HFFc6 (cell line): ENCODE results near the gene PTPN2. TPM values are rescaled to one million over a fixed set of nuclear protein-coding genes. Genes with fewer than 3 reads are reported as not detected.

ENCODE experiments used
- DNase-seq: peaks from one replicate; pipeline ENCODE4 v3.0.0-alpha.2; 2018
- H3K27ac Mint-ChIP-seq: 2 replicates; pipeline ENCODE4 v1.8.0; 2020; ENCODE audit warnings: mild to moderate bottlenecking, mixed read lengths
- H3K27me3 Mint-ChIP-seq: 2 replicates; pipeline ENCODE4 v1.8.0; 2021; ENCODE audit warnings: mild to moderate bottlenecking, moderate library complexity, mixed read lengths; ENCODE audit not compliant: insufficient read depth
- H3K36me3 Mint-ChIP-seq: 2 replicates; pipeline ENCODE4 v1.8.0; 2021; ENCODE audit warnings: low read depth, mixed read lengths
- H3K4me1 Mint-ChIP-seq: 2 replicates; pipeline ENCODE4 v1.8.0; 2020; ENCODE audit warnings: low read depth, mixed read lengths
- H3K4me3 Mint-ChIP-seq: 2 replicates; pipeline ENCODE4 v1.8.0; 2020; ENCODE audit warnings: mild to moderate bottlenecking, moderate library complexity, mixed read lengths
- H3K9me3 Mint-ChIP-seq: 2 replicates; pipeline ENCODE4 v1.8.0; 2020; ENCODE audit warnings: mild to moderate bottlenecking, mixed read lengths
- CTCF ChIP-seq: fragments of 200-600 bp; sonication (generic); IDR thresholded peaks from 2 replicates; pipeline ENCODE4 v1.5.0; 2021; ENCODE audit warnings: antibody characterized with exemption, mild to moderate bottlenecking
- total RNA-seq, 6 experiments: library from RNA; stranded (reverse); fragmentation: NEBNext Ultra II Directional; extraction: Animal tissue kit (Norgen Biotek cat#: 25700); gene quantifications; 2 replicates in 1 of 6; 3 replicates in 5 of 6; pipeline ENCODE4 v1.2.3, GENCODE V29; 2021

The PTPN2 gene
- total RNA-seq, 6 experiments from 2014 or later: 21.1 to 24.4 (median 23.2) TPM

DNA sequence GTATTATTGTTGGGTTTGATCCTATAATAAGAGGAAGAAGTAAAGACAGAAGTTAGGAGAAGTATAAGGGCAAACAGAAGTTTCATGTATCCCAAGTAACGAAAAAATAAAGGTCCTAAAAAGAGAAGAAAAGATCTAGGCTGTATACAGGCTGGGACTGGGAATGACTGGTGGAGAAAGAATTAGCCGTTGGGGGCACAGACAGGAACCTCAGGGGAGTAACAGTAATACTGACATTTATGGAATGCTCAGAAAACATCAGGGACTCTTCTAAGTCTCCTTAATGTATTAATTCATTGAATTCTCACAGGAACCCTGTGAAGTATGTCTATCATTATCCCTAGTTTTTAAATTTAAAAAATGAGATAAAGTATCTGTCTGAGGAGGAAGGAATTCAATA, 67.6 kb downstream of the PTPN2 start:
- DNase-seq: no peak
- TF ChIP-seq CTCF: no peak
- H3K27ac Mint-ChIP-seq: no peak overlapping the region
- H3K27me3 Mint-ChIP-seq: no peaks in the 10 kb centered on the region; the same call in none of the 2 replicates
- peaks cover 5% of the 10 kb centered on the region; the same call in 1 of the 2 replicates for H3K4me1 Mint-ChIP-seq
- no peak overlapping the region for H3K4me3 Mint-ChIP-seq
- no peaks in the 10 kb centered on the region for H3K9me3 Mint-ChIP-seq
- peaks cover 13% of the 10 kb centered on the region for H3K36me3 Mint-ChIP-seq

DNA sequence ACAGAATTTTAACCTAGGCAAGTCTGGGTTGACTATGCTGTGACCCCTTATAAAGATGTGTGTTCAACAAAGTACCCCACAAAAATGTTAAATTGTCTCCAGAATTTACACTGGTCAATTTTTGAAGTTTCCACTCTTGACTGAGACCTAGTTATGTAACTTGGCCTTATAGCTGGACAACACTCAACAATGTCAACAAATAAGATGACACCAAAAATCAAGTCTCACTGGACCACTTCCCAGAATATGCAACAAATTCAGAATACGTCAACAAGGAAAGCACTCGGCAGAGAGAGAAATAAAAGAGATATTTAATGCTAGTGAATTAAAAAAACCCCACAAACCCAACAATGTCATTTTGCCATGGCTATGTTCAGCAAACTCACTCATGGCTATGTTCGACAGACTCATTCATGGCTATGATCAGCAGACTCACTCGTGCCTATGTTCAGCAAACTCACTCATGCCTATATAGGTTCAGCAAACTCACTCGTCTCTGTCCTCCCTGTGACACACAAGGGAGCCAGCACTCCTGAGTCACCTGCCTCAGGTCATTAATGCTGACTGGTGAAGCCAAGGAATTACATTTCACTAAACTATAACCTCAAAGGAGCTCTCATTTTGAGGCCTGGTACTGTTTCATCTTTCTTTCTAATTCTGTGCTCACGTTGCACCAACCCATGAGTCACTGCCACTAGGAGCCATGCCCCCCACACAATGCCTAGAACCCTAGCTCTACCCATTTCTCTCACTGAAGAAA, 72.7 kb downstream of the PTPN2 start:
- H3K4me1 Mint-ChIP-seq: peaks cover 9% of the 10 kb centered on the region; the same call in 1 of the 2 replicates
- H3K9me3 Mint-ChIP-seq: no peaks in the 10 kb centered on the region
- DNase-seq: peak; percentile 8
- H3K27me3 Mint-ChIP-seq: no peaks in the 10 kb centered on the region; the same call in none of the 2 replicates
- peaks cover 36% of the 10 kb centered on the region for H3K36me3 Mint-ChIP-seq
- no peak for TF ChIP-seq CTCF
- H3K27ac Mint-ChIP-seq: no peak overlapping the region; the same call in 1 of the 2 replicates
- no peak overlapping the region for H3K4me3 Mint-ChIP-seq

DNA sequence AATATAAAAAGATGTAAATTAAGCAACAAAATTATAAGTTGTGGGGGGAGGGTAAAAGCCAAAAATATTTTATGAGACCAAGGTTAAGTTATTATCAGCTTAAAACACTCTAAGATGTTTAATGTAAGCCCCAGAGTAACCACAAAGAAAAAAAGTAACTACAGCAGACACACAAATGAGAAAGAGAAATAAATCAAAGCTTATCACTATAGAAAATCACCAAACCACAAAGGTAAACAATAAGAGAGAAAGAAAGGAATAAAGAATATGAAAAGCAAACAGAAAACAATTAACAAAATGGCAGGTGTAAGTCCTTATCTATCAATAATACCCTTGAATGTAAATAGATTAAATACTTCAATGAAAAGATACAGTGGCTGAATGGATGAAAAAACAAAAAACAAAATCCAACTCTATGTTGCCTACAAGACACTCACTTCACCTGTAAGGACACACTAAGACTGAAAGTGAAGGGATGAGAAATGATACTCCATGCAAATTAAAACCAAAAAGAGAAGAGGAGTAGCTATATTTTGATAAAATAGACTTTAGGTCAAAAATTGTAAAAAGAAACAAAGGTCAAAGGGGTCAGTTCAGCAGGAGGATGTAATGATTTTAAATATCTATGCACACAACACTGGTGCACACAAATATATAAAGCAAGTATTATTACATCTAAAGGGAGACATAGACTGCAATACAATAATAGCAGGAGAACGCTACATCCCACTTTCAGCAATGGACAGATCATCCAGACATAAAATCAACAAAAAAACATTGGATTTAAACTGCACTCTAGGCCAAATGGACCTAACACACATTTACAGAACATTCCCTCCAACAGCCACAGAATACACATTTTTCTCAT, 80.7 kb downstream of the PTPN2 start:
- no peak for TF ChIP-seq CTCF
- peaks cover 26% of the 10 kb centered on the region for H3K36me3 Mint-ChIP-seq

GRCh38 chr18:12802538-12802937, 81.5 kb downstream of the PTPN2 start:
- H3K27me3 Mint-ChIP-seq: no peaks in the 10 kb centered on the region
- H3K4me1 Mint-ChIP-seq: peaks cover 7% of the 10 kb centered on the region; the same call in 1 of the 2 replicates
- TF ChIP-seq CTCF: no peak
- H3K27ac Mint-ChIP-seq: no peak overlapping the region
- peaks cover 28% of the 10 kb centered on the region for H3K36me3 Mint-ChIP-seq
- no peak for DNase-seq
- no peaks in the 10 kb centered on the region; the same call in 1 of the 2 replicates for H3K9me3 Mint-ChIP-seq
- H3K4me3 Mint-ChIP-seq: no peak overlapping the region

More for the DNA sequence above, 80.7 kb downstream of the PTPN2 start:
- Mint-ChIP-seq H3K27me3 (no peaks in the 10 kb centered on the region), H3K9me3 (no peaks in the 10 kb centered on the region; the same call in 1 of the 2 replicates), H3K4me3 (no peak overlapping the region), H3K4me1 (peaks cover 7% of the 10 kb centered on the region; the same call in 1 of the 2 replicates), H3K27ac (no peak overlapping the region)
- DNase-seq: no peak

DNA sequence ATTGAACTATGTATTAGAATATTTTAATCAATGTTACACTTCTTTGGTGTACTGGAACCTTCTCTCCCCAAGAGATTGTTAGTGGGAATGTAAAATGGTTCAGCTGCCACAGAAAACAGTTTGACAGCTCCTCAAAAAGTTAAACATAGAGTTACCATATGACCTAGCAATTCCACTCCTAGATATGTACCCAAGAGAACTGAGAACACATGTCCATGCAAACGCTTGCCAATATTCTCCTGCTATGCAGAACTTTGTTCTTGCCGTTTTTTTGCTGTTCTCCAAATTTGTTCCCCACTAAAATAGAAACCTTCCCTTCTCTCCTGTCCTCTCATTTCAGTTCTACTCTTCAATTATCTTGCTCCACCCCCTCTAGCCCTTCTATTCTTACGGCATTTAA, 87.6 kb downstream of the PTPN2 start:
- no peak overlapping the region for H3K27ac Mint-ChIP-seq
- H3K27me3 Mint-ChIP-seq: no peaks in the 10 kb centered on the region
- no peak for DNase-seq
- H3K9me3 Mint-ChIP-seq: no peaks in the 10 kb centered on the region
- no peak for TF ChIP-seq CTCF
- H3K36me3 Mint-ChIP-seq: peaks cover 9% of the 10 kb centered on the region; the same call in 1 of the 2 replicates
- H3K4me3 Mint-ChIP-seq: no peak overlapping the region
- no peaks in the 10 kb centered on the region for H3K4me1 Mint-ChIP-seq
